Endodermal cell (in vitro differentiated cells): Measurements from ENCODE around the gene CNGA3. TPM values are rescaled to one million over a fixed set of nuclear protein-coding genes. Genes with fewer than 3 reads are reported as not detected.
A peak's percentile ranks its signal among the peaks of the same experiment; 100 is the strongest.

ENCODE experiments used
- DNase-seq: peaks from one replicate; pipeline ENCODE4 v3.0.0-alpha.2; 2017
- H3K27ac ChIP-seq: 2 replicates; pipeline ENCODE4 v1.5.1; 2013; ENCODE audit warnings: mild to moderate bottlenecking, low read depth, low read length, moderate library complexity
- H3K27me3 ChIP-seq: 2 replicates; pipeline ENCODE4 v1.6.1; 2013; ENCODE audit warnings: mild to moderate bottlenecking, low read length, moderate library complexity; ENCODE audit not compliant: insufficient read depth, control insufficient read depth, poor library complexity, severe bottlenecking
- H3K36me3 ChIP-seq: 2 replicates; pipeline ENCODE4 v1.7.0; 2013; ENCODE audit warnings: mild to moderate bottlenecking, low read length, moderate library complexity; ENCODE audit not compliant: control insufficient read depth, insufficient read depth
- H3K4me1 ChIP-seq: one replicate; pipeline ENCODE4 v1.7.0; 2013; ENCODE audit warnings: low read length; ENCODE audit not compliant: control insufficient read depth, insufficient read depth
- H3K4me3 ChIP-seq: 2 replicates; pipeline ENCODE4 v1.5.1; 2013; ENCODE audit warnings: mild to moderate bottlenecking, low read length, moderate library complexity
- H3K9ac ChIP-seq: 2 replicates; pipeline ENCODE4 v1.6.1; 2013; ENCODE audit warnings: mild to moderate bottlenecking, low read length, moderate library complexity; ENCODE audit not compliant: poor library complexity, severe bottlenecking; ENCODE audit errors: extremely low read depth
- H3K9me3 ChIP-seq: 2 replicates; pipeline ENCODE4 v1.6.1; 2013; ENCODE audit warnings: mild to moderate bottlenecking, low read length, moderate library complexity; ENCODE audit not compliant: control insufficient read depth
- H3K27ac Mint-ChIP-seq: 2 replicates; pipeline ENCODE4 v1.8.0; 2020; ENCODE audit warnings: mixed read lengths
- H3K27me3 Mint-ChIP-seq: 2 replicates; pipeline ENCODE4 v1.8.0; 2021; ENCODE audit warnings: mild to moderate bottlenecking, mixed read lengths; ENCODE audit not compliant: insufficient read depth
- H3K36me3 Mint-ChIP-seq: 2 replicates; pipeline ENCODE4 v1.8.0; 2020; ENCODE audit warnings: low read depth, mixed read lengths
- H3K4me1 Mint-ChIP-seq: 2 replicates; pipeline ENCODE4 v1.8.0; 2020; ENCODE audit warnings: mixed read lengths
- H3K4me3 Mint-ChIP-seq: 2 replicates; pipeline ENCODE4 v1.8.0; 2020; ENCODE audit warnings: mild to moderate bottlenecking, moderate library complexity, mixed read lengths
- H3K9me3 Mint-ChIP-seq: 2 replicates; pipeline ENCODE4 v1.8.0; 2020; ENCODE audit warnings: mild to moderate bottlenecking, mixed read lengths
- WGBS, 2 experiments: methylation state at CpG; one replicate each; pipeline versions ENCODE4 v1.1.5 to v1.1.7; 2013; ENCODE audit warnings: missing lambda C conversion rate in 2 of 2, mixed read lengths in 1 of 2; ENCODE audit not compliant: insufficient coverage in 1 of 2, insufficient read length in 1 of 2; 5-methylcytosine and 5-hydroxymethylcytosine counted together
- total RNA-seq, 2 donors: library from RNA; stranded (reverse); fragmentation: NEBNext Ultra II Directional in 1 of 2; extraction: Animal tissue kit (Norgen Biotek cat#: 25700) in 1 of 2; gene quantifications; 2 replicates in 1 of 2; 3 replicates in 1 of 2; pipeline ENCODE4 v1.2.1, GENCODE V29; 2021
- TF ChIP-seq, protein P1 (sequence below): fragments of 200-600 bp; sonication (generic); conservative IDR thresholded peaks from 2 replicates; pipeline ENCODE4 v1.5.0; 2021; ENCODE audit warnings: antibody characterized with exemption, mild to moderate bottlenecking

Gene CNGA3
- total RNA-seq, 2 donors from 2014 or later, result 0.33 TPM; not detected in 1

DNA sequence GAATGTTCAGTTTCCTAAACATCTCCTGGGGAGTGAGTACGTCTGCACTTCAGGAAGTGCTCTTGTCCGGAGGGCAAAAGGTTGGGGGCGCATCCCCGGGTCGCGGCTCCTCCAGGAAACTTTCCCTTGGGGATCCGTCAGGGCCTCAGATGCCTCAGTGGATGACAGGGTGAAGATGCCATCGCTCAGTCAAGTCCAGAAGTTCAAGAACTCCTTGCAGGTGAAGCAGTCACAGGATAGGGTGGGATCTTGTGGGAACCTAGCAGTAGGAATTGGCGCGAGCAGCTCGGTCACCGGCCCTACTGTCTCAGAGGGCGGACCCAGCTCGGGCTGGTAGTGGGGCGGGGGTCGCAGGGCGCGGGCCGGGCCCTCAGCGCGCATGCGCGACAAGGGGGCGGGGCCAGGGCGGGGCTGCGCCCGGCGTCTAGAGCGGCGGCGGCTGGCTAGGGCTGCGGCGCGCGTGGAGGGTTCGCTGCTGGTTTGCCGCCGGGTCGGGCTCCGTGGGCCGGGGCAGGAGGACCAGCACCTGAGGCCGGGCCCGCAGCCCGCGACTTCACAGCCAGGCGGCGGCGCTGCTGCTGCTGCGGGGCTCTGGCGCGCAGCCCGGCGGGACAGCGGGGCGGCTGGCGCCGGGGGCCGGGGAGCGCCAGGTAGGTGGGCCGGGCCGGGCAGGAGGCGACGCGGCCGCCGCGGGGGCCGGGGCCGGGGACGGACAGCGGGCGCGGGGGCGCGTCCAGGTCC, 98.3 kb downstream of the CNGA3 start, which contains the start of gene INPP4A:
Gene INPP4A, plus strand, starts transcription at position 423 of the 741 bp plus-strand sequence. CDS start 75,191 bp downstream, outside the sequence.
- Mint-ChIP-seq H3K27me3 (no peaks in the 10 kb centered on the region), H3K4me1 (peaks cover 49% of the 10 kb centered on the region), H3K9me3 (peaks cover 21% of the 10 kb centered on the region), H3K4me3 (peak within 1 kb of the TSS; percentile 95), H3K27ac (peak within 1 kb of the TSS; percentile 98), H3K36me3 (peaks cover 3% of the 10 kb centered on the region)
- Histone ChIP-seq H3K4me3 (peak within 1 kb of the TSS; percentile 99), H3K9ac (peak within 1 kb of the TSS; percentile 81), H3K4me1 (peaks cover 7% of the 10 kb centered on the region), H3K27me3 (no peaks in the 10 kb centered on the region), H3K36me3 (peaks cover 6% of the 10 kb centered on the region), H3K27ac (peak within 1 kb of the TSS; percentile 24), H3K9me3 (peaks cover 24% of the 10 kb centered on the region)
- 2 to 10% methylated on average over 2 to 75 of the region's 75 CpGs for WGBS, 2 experiments
- peak; percentile 96 for DNase-seq
- TF ChIP-seq, protein P1, sequence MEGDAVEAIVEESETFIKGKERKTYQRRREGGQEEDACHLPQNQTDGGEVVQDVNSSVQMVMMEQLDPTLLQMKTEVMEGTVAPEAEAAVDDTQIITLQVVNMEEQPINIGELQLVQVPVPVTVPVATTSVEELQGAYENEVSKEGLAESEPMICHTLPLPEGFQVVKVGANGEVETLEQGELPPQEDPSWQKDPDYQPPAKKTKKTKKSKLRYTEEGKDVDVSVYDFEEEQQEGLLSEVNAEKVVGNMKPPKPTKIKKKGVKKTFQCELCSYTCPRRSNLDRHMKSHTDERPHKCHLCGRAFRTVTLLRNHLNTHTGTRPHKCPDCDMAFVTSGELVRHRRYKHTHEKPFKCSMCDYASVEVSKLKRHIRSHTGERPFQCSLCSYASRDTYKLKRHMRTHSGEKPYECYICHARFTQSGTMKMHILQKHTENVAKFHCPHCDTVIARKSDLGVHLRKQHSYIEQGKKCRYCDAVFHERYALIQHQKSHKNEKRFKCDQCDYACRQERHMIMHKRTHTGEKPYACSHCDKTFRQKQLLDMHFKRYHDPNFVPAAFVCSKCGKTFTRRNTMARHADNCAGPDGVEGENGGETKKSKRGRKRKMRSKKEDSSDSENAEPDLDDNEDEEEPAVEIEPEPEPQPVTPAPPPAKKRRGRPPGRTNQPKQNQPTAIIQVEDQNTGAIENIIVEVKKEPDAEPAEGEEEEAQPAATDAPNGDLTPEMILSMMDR, result peak; percentile 20

DNA sequence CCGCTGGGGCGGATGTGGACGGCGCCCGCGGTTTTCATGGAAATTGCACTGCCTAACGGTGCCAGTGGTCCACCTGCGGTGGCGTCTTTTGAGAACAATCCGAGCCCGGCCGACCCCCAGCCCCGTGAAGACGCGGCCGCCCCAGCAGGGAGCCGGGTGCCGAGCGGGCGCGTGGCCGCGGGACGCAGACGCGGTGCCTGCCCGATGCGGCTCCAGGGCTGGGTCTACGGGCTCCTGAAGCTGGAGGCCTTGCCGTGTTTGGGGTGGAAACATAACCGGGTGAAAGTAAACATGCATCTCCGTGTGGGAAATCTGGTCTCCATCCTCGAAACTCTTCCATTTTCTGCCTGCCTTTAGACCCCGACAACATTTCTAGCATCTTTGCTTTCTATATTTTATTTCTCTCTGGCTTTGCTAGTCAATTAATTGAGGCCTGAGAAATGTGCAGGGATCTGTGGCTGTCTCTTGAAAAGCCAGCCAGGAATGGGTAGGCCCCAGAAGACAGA, 99.0 kb downstream of the CNGA3 start:
- 0% methylated on average over 6 to 34 of the region's 34 CpGs for WGBS, 2 experiments
- TF ChIP-seq, protein P1, result no peak

DNA sequence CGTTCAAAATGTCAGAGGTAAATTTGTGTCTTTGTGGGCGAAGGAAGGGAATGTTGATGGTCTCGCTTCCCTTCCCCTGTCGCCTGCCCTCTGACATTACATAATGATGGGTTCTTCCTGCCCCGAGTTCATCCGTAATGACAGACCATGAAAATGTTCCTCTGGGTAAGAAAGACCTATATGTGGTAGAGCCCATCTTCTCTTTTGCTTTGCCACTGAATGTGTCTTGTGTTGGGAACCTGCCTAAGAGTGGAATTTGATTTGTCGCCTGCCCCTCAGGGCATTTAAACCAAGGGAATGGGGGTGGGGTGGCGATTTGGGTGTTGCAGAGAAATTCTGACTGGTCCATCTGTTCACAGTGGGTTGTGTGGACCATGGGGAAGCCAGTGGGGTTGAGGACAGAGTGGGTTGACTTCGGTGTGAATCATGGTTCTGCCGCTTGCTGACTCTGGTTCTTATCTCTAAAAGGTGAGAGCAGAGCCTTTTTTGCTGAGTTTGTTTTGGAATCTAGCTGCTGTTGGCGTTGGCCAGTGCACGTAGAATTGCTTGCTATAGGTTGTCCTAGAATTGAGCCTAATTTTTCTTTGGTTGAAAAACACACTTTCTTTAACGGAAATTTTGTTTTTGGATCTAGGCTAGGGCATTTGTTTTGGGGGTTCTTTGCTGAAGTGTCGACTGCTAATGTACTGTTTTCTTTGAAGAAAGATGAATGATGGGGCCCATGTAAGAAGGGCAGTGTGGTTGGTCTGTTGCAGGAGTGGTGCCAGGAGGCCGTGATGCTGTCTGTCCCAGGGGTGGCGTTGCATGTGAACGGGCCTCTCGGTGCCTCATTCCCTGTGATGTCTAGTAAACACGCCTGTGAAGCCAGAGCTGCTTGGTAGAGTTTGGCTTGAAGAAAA, 99.7 kb downstream of the CNGA3 start:
- peak overlapping the region; percentile 95 for H3K4me3 Mint-ChIP-seq
- peak overlapping the region; percentile 81 for H3K9ac ChIP-seq

More for the DNA sequence above, 99.0 kb downstream of the CNGA3 start:
- H3K27ac Mint-ChIP-seq, result peak overlapping the region; percentile 95
- H3K9me3 Mint-ChIP-seq, result peaks cover 15% of the 10 kb centered on the region
- Histone ChIP-seq H3K9ac (peak overlapping the region; percentile 81), H3K4me3 (peak overlapping the region; percentile 99), H3K27me3 (no peaks in the 10 kb centered on the region), H3K9me3 (peaks cover 18% of the 10 kb centered on the region), H3K27ac (no peak overlapping the region), H3K36me3 (peaks cover 6% of the 10 kb centered on the region), H3K4me1 (peaks cover 9% of the 10 kb centered on the region)
- DNase-seq, result no peak
- H3K27me3 Mint-ChIP-seq, result no peaks in the 10 kb centered on the region
- H3K4me1 Mint-ChIP-seq, result peaks cover 53% of the 10 kb centered on the region
- H3K36me3 Mint-ChIP-seq, result no peaks in the 10 kb centered on the region
- H3K4me3 Mint-ChIP-seq, result peak overlapping the region; percentile 95

More for the DNA sequence above, 99.7 kb downstream of the CNGA3 start:
- Histone ChIP-seq H3K27me3 (no peaks in the 10 kb centered on the region), H3K27ac (no peak overlapping the region), H3K4me3 (peak overlapping the region; percentile 99), H3K9me3 (peaks cover 11% of the 10 kb centered on the region), H3K36me3 (peaks cover 6% of the 10 kb centered on the region), H3K4me1 (peaks cover 9% of the 10 kb centered on the region)
- DNase-seq, result peak; percentile 61
- Mint-ChIP-seq H3K27ac (peak overlapping the region; percentile 95), H3K36me3 (no peaks in the 10 kb centered on the region), H3K27me3 (no peaks in the 10 kb centered on the region), H3K4me1 (peaks cover 60% of the 10 kb centered on the region), H3K9me3 (peaks cover 8% of the 10 kb centered on the region)
- whole genome bisulfite sequencing, 2 experiments, result 32 to 60% methylated on average over 8 to 19 of the region's 19 CpGs
- TF ChIP-seq, protein P1, result no peak
